T-helper 2 cell treated with Interferon-gamma antibody and Interleukin-4, amounts not matched to agents 5 μg/mL and 100 μg/mL, for 36 hours (primary cell): ENCODE measurements around the gene PRX.
"Not testable (repeated sequence)": the region's sequence is repeated elsewhere in the genome, so short reads cannot be mapped to it uniquely, and the experiment has no call there.

ENCODE experiments used
- DNase-seq: peaks from one replicate; pipeline ENCODE4 v3.0.0; 2021; ENCODE audit warnings: low spot score
- H3K27ac Mint-ChIP-seq: one replicate; pipeline ENCODE4 v1.8.0; 2021; ENCODE audit warnings: mild to moderate bottlenecking, mixed read lengths
- H3K27me3 Mint-ChIP-seq: one replicate; pipeline ENCODE4 v1.8.0; 2021; ENCODE audit warnings: low read depth, mixed read lengths
- H3K36me3 Mint-ChIP-seq: one replicate; pipeline ENCODE4 v1.8.0; 2021; ENCODE audit warnings: low read depth, mixed read lengths
- H3K4me1 Mint-ChIP-seq: one replicate; pipeline ENCODE4 v1.8.0; 2021; ENCODE audit warnings: low read depth, mixed read lengths
- H3K4me3 Mint-ChIP-seq: one replicate; pipeline ENCODE4 v1.8.0; 2022; ENCODE audit warnings: mild to moderate bottlenecking, moderate library complexity, mixed read lengths
- H3K9me3 Mint-ChIP-seq: one replicate; pipeline ENCODE4 v1.8.0; 2021; ENCODE audit warnings: mixed read lengths

PRX gene

GRCh38 chr19:40413291-40413845 is at the start of gene PRX:
TSS of gene PRX (minus strand) at chr19:40413378. CDS start at chr19:40407932, 5,446 bp downstream.
- no peaks in the 10 kb centered on the region for H3K9me3 Mint-ChIP-seq
- no peaks in the 10 kb centered on the region for H3K27me3 Mint-ChIP-seq
- peaks cover 16% of the 10 kb centered on the region for H3K4me1 Mint-ChIP-seq
- H3K27ac Mint-ChIP-seq, result no peak within 1 kb of the TSS
- H3K36me3 Mint-ChIP-seq, result no peaks in the 10 kb centered on the region
- no peak within 1 kb of the TSS for H3K4me3 Mint-ChIP-seq
- DNase-seq, result no peak

- Mint-ChIP-seq H3K27me3 (peaks cover 9% of the 10 kb centered on the region), H3K4me1 (peaks cover 22% of the 10 kb centered on the region), H3K27ac (no peak overlapping the region), H3K9me3 (no peaks in the 10 kb centered on the region), H3K36me3 (no peaks in the 10 kb centered on the region), H3K4me3 (no peak overlapping the region)
- no peak for DNase-seq
These were observed 48.6 kb upstream of the PRX start for GRCh38 chr19:40461669-40462221.

GRCh38 chr19:40460185-40460584 is 47.0 kb upstream of the PRX start:
- no peak overlapping the region for H3K27ac Mint-ChIP-seq
- H3K4me1 Mint-ChIP-seq, result peaks cover 9% of the 10 kb centered on the region
- no peaks in the 10 kb centered on the region for H3K36me3 Mint-ChIP-seq
- H3K4me3 Mint-ChIP-seq, result no peak overlapping the region
- no peak for DNase-seq
- no peaks in the 10 kb centered on the region for H3K27me3 Mint-ChIP-seq
- no peaks in the 10 kb centered on the region for H3K9me3 Mint-ChIP-seq

GRCh38 chr19:40458597-40458974 is 45.4 kb upstream of the PRX start:
- Mint-ChIP-seq H3K27ac (no peak overlapping the region), H3K27me3 (no peaks in the 10 kb centered on the region), H3K9me3 (no peaks in the 10 kb centered on the region), H3K4me3 (no peak overlapping the region), H3K4me1 (peaks cover 2% of the 10 kb centered on the region), H3K36me3 (no peaks in the 10 kb centered on the region)
- no peak for DNase-seq

GRCh38 chr19:40457953-40458596 is 44.9 kb upstream of the PRX start:
- no peak overlapping the region for H3K27ac Mint-ChIP-seq
- no peaks in the 10 kb centered on the region for H3K27me3 Mint-ChIP-seq
- DNase-seq, result no peak
- H3K9me3 Mint-ChIP-seq, result no peaks in the 10 kb centered on the region
- H3K4me3 Mint-ChIP-seq, result no peak overlapping the region
- no peaks in the 10 kb centered on the region for H3K36me3 Mint-ChIP-seq
- peaks cover 2% of the 10 kb centered on the region for H3K4me1 Mint-ChIP-seq

- Mint-ChIP-seq H3K36me3 (no peaks in the 10 kb centered on the region), H3K4me1 (peaks cover 2% of the 10 kb centered on the region), H3K27me3 (no peaks in the 10 kb centered on the region), H3K9me3 (no peaks in the 10 kb centered on the region), H3K27ac (no peak overlapping the region), H3K4me3 (no peak overlapping the region)
- DNase-seq, result no peak
These were observed 43.9 kb upstream of the PRX start for GRCh38 chr19:40457048-40457447.

- DNase-seq, H3K27me3 Mint-ChIP-seq, H3K9me3 Mint-ChIP-seq, H3K27ac Mint-ChIP-seq, H3K4me1 Mint-ChIP-seq, H3K4me3 Mint-ChIP-seq, H3K36me3 Mint-ChIP-seq: not testable (repeated sequence)
These were observed 40.8 kb upstream of the PRX start for GRCh38 chr19:40453943-40454342.

GRCh38 chr19:40453151-40453735 is 40.1 kb upstream of the PRX start:
- H3K9me3 Mint-ChIP-seq, result no peaks in the 10 kb centered on the region
- H3K27ac Mint-ChIP-seq, result no peak overlapping the region
- no peak for DNase-seq
- no peaks in the 10 kb centered on the region for H3K36me3 Mint-ChIP-seq
- no peaks in the 10 kb centered on the region for H3K4me1 Mint-ChIP-seq
- no peak overlapping the region for H3K4me3 Mint-ChIP-seq
- no peaks in the 10 kb centered on the region for H3K27me3 Mint-ChIP-seq

- Mint-ChIP-seq H3K4me1 (no peaks in the 10 kb centered on the region), H3K27ac (no peak overlapping the region), H3K4me3 (no peak overlapping the region), H3K9me3 (no peaks in the 10 kb centered on the region), H3K27me3 (no peaks in the 10 kb centered on the region), H3K36me3 (no peaks in the 10 kb centered on the region)
- DNase-seq, result no peak
These were observed 38.8 kb upstream of the PRX start for GRCh38 chr19:40452016-40452415.

GRCh38 chr19:40450664-40451063 is 37.5 kb upstream of the PRX start:
- Mint-ChIP-seq H3K4me3 (no peak overlapping the region), H3K27ac (no peak overlapping the region), H3K27me3 (no peaks in the 10 kb centered on the region), H3K36me3 (no peaks in the 10 kb centered on the region), H3K4me1 (peaks cover under 1% of the 10 kb centered on the region), H3K9me3 (no peaks in the 10 kb centered on the region)
- DNase-seq, result no peak

GRCh38 chr19:40449506-40449905 is 36.3 kb upstream of the PRX start:
- Mint-ChIP-seq H3K4me3 (no peak overlapping the region), H3K36me3 (no peaks in the 10 kb centered on the region), H3K27me3 (no peaks in the 10 kb centered on the region), H3K9me3 (no peaks in the 10 kb centered on the region), H3K4me1 (peaks cover 6% of the 10 kb centered on the region), H3K27ac (no peak overlapping the region)
- no peak for DNase-seq

GRCh38 chr19:40446263-40446784 is 33.1 kb upstream of the PRX start:
- H3K4me1 Mint-ChIP-seq, result peaks cover 17% of the 10 kb centered on the region
- DNase-seq, result no peak
- no peaks in the 10 kb centered on the region for H3K36me3 Mint-ChIP-seq
- H3K9me3 Mint-ChIP-seq, result no peaks in the 10 kb centered on the region
- H3K27me3 Mint-ChIP-seq, result no peaks in the 10 kb centered on the region
- H3K27ac Mint-ChIP-seq, result peak overlapping the region; percentile 60
- H3K4me3 Mint-ChIP-seq, result peak overlapping the region; percentile 34

- H3K27me3 Mint-ChIP-seq, result no peaks in the 10 kb centered on the region
- no peak for DNase-seq
- H3K36me3 Mint-ChIP-seq, result peaks cover 5% of the 10 kb centered on the region
- no peak overlapping the region for H3K27ac Mint-ChIP-seq
- H3K4me1 Mint-ChIP-seq, result peaks cover 17% of the 10 kb centered on the region
- H3K9me3 Mint-ChIP-seq, result no peaks in the 10 kb centered on the region
- peak overlapping the region; percentile 54 for H3K4me3 Mint-ChIP-seq
These were observed 32.6 kb upstream of the PRX start for GRCh38 chr19:40445780-40446262.

- Mint-ChIP-seq H3K36me3 (peaks cover 7% of the 10 kb centered on the region), H3K27ac (peak overlapping the region; percentile 92), H3K4me3 (peak overlapping the region; percentile 99), H3K4me1 (peaks cover 17% of the 10 kb centered on the region), H3K9me3 (no peaks in the 10 kb centered on the region), H3K27me3 (no peaks in the 10 kb centered on the region)
- DNase-seq, result no peak
These were observed 31.7 kb upstream of the PRX start for GRCh38 chr19:40444825-40445312.
